ENCODE results near the gene MOBP. TPM values are rescaled to one million over a fixed set of nuclear protein-coding genes. Genes with fewer than 3 reads are reported as not detected.

The MOBP gene
- total and polyA plus RNA-seq, 2 of the 8 experiments (the other 6 are each of a cell fraction or from before 2014, with no cell fraction given): 0.06 to 0.50 TPM

- no peak for TF ChIP-seq CHD7 (IDR thresholded peaks at IDR 0.05; ENCODE audit: insufficient replicate concordance, low read length)
- TF ChIP-seq TAF7 (optimal IDR thresholded peaks at IDR 0.05; ENCODE audit: borderline replicate concordance, low read depth, low read length): no peak
- no peak for TF ChIP-seq KDM1A (IDR thresholded peaks at IDR 0.05; ENCODE audit: borderline replicate concordance, low read length)
- TF ChIP-seq RAD21 (IDR thresholded peaks at IDR 0.05 in 1 of 2, conservative IDR thresholded peaks at IDR 0.05 in 1 of 2; ENCODE audit: low read depth in 2 of 2, low read length in 2 of 2): peak; percentile 66 to 75
- TF ChIP-seq CHD2 (IDR thresholded peaks at IDR 0.05; ENCODE audit: low read length): no peak
- no peak for TF ChIP-seq SIN3A (conservative IDR thresholded peaks at IDR 0.05 in 1 of 2, IDR thresholded peaks at IDR 0.05 in 1 of 2; ENCODE audit: low read depth in 1 of 2, low read length in 2 of 2)
- peak; percentile 65 to 75 (median 70) for TF ChIP-seq CTCF (IDR thresholded peaks at IDR 0.05; ENCODE audit: control extremely low read depth in 1 of 3, insufficient read depth in 1 of 3, low read depth in 1 of 3, low read length in 3 of 3)
- TF ChIP-seq CHD1 (IDR thresholded peaks at IDR 0.05; ENCODE audit: low read depth, low read length): no peak
Measured at GRCh38 chr3:39443530-39443929, 23.9 kb upstream of the MOBP start (continued).

All from H1 (cell line).